ENCODE measurements around the gene CHMP4A. TPM values are rescaled to one million over a fixed set of nuclear protein-coding genes. Genes with fewer than 3 reads are reported as not detected.

Gene CHMP4A
- total RNA-seq, 1 donor from 2014 or later: 34.3 TPM

DNA sequence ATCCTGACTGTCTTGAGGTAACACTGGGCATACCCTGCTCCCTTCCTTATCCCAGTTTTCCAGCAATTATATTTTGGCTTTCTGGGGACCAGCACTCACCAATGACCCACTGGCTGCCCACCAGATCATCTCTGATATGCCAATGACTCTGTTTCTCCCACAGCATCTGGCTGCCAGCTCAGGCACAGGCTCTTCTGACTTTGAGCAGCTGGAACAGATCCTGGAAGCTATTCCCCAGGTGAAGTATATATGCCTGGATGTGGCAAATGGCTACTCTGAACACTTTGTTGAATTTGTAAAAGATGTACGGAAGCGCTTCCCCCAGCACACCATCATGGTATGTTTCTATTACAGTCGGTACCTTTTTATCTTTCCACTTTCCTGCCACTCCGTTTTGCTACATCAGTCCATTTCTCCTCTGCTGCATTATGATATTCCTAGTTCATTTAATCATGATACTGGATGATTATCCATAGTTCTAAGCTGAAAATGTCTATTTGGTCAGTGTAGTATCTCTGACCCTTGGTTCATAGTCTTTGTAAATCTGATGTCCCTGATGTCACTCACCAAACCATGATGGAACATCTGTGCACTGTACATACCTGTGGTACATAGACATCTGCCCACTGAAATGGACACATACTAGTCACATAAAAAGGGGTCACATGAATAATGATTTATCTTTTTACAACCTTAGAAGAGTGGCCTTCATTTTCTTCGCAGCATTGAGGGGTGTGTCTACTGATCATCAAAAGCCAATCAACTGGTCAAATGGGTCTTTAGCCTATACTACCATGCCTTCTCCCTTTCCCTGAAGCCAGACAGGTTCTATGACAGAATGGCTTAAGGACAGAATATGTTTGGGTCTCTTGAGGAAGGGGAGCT is 22.8 kb upstream of the CHMP4A start:
- peaks cover 42% of the 10 kb centered on the region for H3K36me3 Mint-ChIP-seq (ENCODE audit: low read depth, unreplicated experiment)

GRCh38 chr14:24234095-24235005 is 21.1 kb upstream of the CHMP4A start:
- TF ChIP-seq, protein P1, sequence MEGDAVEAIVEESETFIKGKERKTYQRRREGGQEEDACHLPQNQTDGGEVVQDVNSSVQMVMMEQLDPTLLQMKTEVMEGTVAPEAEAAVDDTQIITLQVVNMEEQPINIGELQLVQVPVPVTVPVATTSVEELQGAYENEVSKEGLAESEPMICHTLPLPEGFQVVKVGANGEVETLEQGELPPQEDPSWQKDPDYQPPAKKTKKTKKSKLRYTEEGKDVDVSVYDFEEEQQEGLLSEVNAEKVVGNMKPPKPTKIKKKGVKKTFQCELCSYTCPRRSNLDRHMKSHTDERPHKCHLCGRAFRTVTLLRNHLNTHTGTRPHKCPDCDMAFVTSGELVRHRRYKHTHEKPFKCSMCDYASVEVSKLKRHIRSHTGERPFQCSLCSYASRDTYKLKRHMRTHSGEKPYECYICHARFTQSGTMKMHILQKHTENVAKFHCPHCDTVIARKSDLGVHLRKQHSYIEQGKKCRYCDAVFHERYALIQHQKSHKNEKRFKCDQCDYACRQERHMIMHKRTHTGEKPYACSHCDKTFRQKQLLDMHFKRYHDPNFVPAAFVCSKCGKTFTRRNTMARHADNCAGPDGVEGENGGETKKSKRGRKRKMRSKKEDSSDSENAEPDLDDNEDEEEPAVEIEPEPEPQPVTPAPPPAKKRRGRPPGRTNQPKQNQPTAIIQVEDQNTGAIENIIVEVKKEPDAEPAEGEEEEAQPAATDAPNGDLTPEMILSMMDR (IDR thresholded peaks at IDR 0.05; ENCODE audit: unreplicated experiment): no peak
- Mint-ChIP-seq H3K4me1 (ENCODE audit: unreplicated experiment) (peaks cover 18% of the 10 kb centered on the region), H3K4me3 (ENCODE audit: unreplicated experiment) (peak overlapping the region; percentile 80), H3K27me3 (ENCODE audit: unreplicated experiment) (peaks cover 2% of the 10 kb centered on the region), H3K9me3 (ENCODE audit: unreplicated experiment) (no peaks in the 10 kb centered on the region), H3K36me3 (ENCODE audit: low read depth, unreplicated experiment) (peaks cover 32% of the 10 kb centered on the region), H3K27ac (ENCODE audit: unreplicated experiment) (no peak overlapping the region)
- no peak for DNase-seq (ENCODE audit: low spot score)

More for the DNA sequence above, 22.8 kb upstream of the CHMP4A start:
- no peak overlapping the region for H3K27ac Mint-ChIP-seq (ENCODE audit: unreplicated experiment)
- H3K27me3 Mint-ChIP-seq (ENCODE audit: unreplicated experiment): peaks cover 6% of the 10 kb centered on the region
- peaks cover 17% of the 10 kb centered on the region for H3K4me1 Mint-ChIP-seq (ENCODE audit: unreplicated experiment)
- peak overlapping the region; percentile 40 for H3K4me3 Mint-ChIP-seq (ENCODE audit: unreplicated experiment)
- TF ChIP-seq, protein P1 (IDR thresholded peaks at IDR 0.05; ENCODE audit: unreplicated experiment): no peak
- no peaks in the 10 kb centered on the region for H3K9me3 Mint-ChIP-seq (ENCODE audit: unreplicated experiment)
- no peak for DNase-seq (ENCODE audit: low spot score)

GRCh38 chr14:24233538-24233866 is 20.2 kb upstream of the CHMP4A start:
- H3K36me3 Mint-ChIP-seq (ENCODE audit: low read depth, unreplicated experiment): peaks cover 32% of the 10 kb centered on the region
- H3K9me3 Mint-ChIP-seq (ENCODE audit: unreplicated experiment): no peaks in the 10 kb centered on the region
- H3K4me3 Mint-ChIP-seq (ENCODE audit: unreplicated experiment): peak overlapping the region; percentile 98
- no peak for DNase-seq (ENCODE audit: low spot score)
- TF ChIP-seq, protein P1 (IDR thresholded peaks at IDR 0.05; ENCODE audit: unreplicated experiment): no peak
- peaks cover 18% of the 10 kb centered on the region for H3K4me1 Mint-ChIP-seq (ENCODE audit: unreplicated experiment)
- peak overlapping the region; percentile 94 for H3K27ac Mint-ChIP-seq (ENCODE audit: unreplicated experiment)
- peaks cover 2% of the 10 kb centered on the region for H3K27me3 Mint-ChIP-seq (ENCODE audit: unreplicated experiment)

DNA sequence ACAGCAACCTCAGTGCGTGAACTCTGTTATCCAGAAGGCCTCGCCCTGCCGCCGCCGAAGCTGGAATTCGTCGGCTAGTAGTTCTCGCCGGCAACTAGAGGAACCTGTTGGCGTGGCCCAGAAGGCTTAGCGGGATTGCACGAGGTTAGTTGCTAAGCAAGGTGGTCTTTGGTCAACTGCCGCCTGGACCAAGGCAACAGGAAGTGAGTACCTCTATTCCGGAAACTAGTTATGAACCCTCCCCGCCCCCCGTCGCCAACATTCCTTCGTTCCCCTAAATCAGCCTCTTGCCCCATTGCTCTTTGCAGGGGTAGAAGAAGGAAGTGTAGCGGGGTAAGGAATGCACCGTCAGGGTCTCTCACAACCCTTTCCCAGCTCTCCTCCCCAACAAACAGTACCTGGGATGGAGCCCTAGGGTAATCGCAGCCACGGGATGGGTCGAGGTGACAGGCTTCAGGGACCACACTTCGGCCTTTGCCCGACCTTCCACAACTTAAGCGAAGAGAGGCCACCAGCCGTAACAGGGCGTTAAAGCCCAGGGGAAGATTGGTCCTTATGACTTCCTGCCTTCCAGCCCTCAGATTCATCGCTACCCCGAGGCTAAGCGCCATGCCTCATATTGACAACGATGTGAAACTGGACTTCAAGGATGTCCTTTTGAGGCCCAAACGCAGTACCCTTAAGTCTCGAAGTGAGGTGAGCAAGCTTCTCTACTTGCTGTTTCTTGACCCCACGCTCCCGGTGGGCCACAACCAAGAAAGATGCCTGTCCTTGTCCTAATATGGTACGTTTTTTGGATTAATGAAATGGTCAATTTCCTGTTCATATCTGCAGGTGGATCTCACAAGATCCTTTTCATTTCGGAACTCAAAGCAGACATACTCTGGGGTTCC is 19.6 kb upstream of the CHMP4A start, which contains the start of gene GMPR2:
Gene GMPR2 (plus strand): TSS at position 285 of the 893 bp plus-strand sequence. CDS start 325 bp downstream, at position 610.
- H3K4me3 Mint-ChIP-seq (ENCODE audit: unreplicated experiment): peak within 1 kb of the TSS; percentile 98
- H3K9me3 Mint-ChIP-seq (ENCODE audit: unreplicated experiment): no peaks in the 10 kb centered on the region
- H3K4me1 Mint-ChIP-seq (ENCODE audit: unreplicated experiment): peaks cover 18% of the 10 kb centered on the region
- H3K36me3 Mint-ChIP-seq (ENCODE audit: low read depth, unreplicated experiment): peaks cover 27% of the 10 kb centered on the region
- H3K27me3 Mint-ChIP-seq (ENCODE audit: unreplicated experiment): peaks cover 2% of the 10 kb centered on the region
- DNase-seq (ENCODE audit: low spot score): no peak
- TF ChIP-seq, protein P1 (IDR thresholded peaks at IDR 0.05; ENCODE audit: unreplicated experiment): no peak
- H3K27ac Mint-ChIP-seq (ENCODE audit: unreplicated experiment): peak within 1 kb of the TSS; percentile 94
